ENCODE results near the gene THSD4. TPM values are rescaled to one million over a fixed set of nuclear protein-coding genes. Genes with fewer than 3 reads are reported as not detected.

The THSD4 gene
- total and polyA plus RNA-seq, 2 of the 8 experiments (the other 6 are each of a cell fraction or from before 2014, with no cell fraction given), result 2.5 to 6.2 TPM

GRCh38 chr15:71686221-71687050 lies 571.2 kb downstream of the THSD4 start (continued):
- TF ChIP-seq EZH2 (IDR thresholded peaks at IDR 0.05; ENCODE audit: low read depth, low read length, severe bottlenecking) (no peak), USF2 (IDR thresholded peaks at IDR 0.05; ENCODE audit: low read length) (no peak), TBP (IDR thresholded peaks at IDR 0.05; ENCODE audit: low read depth, low read length) (no peak), SUZ12 (IDR thresholded peaks at IDR 0.05; ENCODE audit: low read length) (no peak), POLR2A (IDR thresholded peaks at IDR 0.05; ENCODE audit: control extremely low read depth in 1 of 2, low read depth in 2 of 2, low read length in 2 of 2) (no peak), NRF1 (IDR thresholded peaks at IDR 0.05; ENCODE audit: low read depth, low read length) (no peak), POLR2AphosphoS5 (IDR thresholded peaks at IDR 0.05; ENCODE audit: low read depth, low read length) (no peak)

Measured in H1 (cell line).